ENCODE data around the gene PDIA5. TPM values are rescaled to one million over a fixed set of nuclear protein-coding genes. Genes with fewer than 3 reads are reported as not detected.

PDIA5 gene
- total RNA-seq, 4 donors from 2014 or later = 3.6 to 38.1 (median 25.1) TPM

- H3K27me3 ChIP-seq = no peaks in the 10 kb centered on the region
- peak overlapping the region; percentile 72 to 100 for H3K4me3 ChIP-seq
- intact Hi-C loops (cut with DNase I; ENCODE audit: low total_unique reads) = no loop called here
- peak in 1 of 2 donors; percentile 13 for DNase-seq
- no peak for TF ChIP-seq CTCF (IDR thresholded peaks at IDR 0.05)
- no peak for TF ChIP-seq POLR2A (IDR thresholded peaks at IDR 0.05)
- H3K4me1 ChIP-seq = peaks cover 0 to 5% of the 10 kb centered on the region in 2 donors
- H3K36me3 ChIP-seq = no peaks in the 10 kb centered on the region
- no peaks in the 10 kb centered on the region for H3K9me3 ChIP-seq
- peak overlapping the region; percentile 89 to 91 for H3K27ac ChIP-seq
Measured at GRCh38 chr3:123202451-123202850, 135.6 kb downstream of the PDIA5 start.

Small RNAs within 50 kb of the gene (microRNA-seq; reads per million reads assigned to microRNA genes)
- gene MIR7110 (ENCODE audit: borderline microRNAs expressed, borderline replicate concordance) = not detected

Other genes starting within 250 kb of the PDIA5 start
- gene SEMA5B, start 39.3 kb upstream of the PDIA5 start, total RNA-seq = 10 to 100 TPM in 1 of 4 donors, 1 to 10 TPM in 1, under 1 TPM in 1, not detected in 1; 0.29 to 25.4 (median 4.5) TPM
- gene SEC22A, start 134.9 kb downstream of the PDIA5 start, total RNA-seq = 100 to 1,000 TPM in 1 of 4 donors, 10 to 100 TPM in 3; 14.9 to 103 (median 35.6) TPM